Prostate gland (tissue), 2 donors: Measurements from ENCODE around the gene ZC3H7A. TPM values are rescaled to one million over a fixed set of nuclear protein-coding genes. Genes with fewer than 3 reads are reported as not detected.
"Not testable (repeated sequence)": the region's sequence is repeated elsewhere in the genome, so short reads cannot be mapped to it uniquely, and the experiment has no call there.

Source experiments
- DNase-seq: peaks from one replicate; pipeline ENCODE4 v3.0.0-alpha.2; 2019; ENCODE audit warnings: low spot score
- H3K27ac ChIP-seq, 2 donors: fragments of 200-600 bp; sonication (generic); 2 replicates each; pipeline ENCODE4 v1.5.1; 2017 to 2019
- H3K27me3 ChIP-seq: fragments of 200-600 bp; sonication (generic); replicated peaks from 2 replicates; pipeline ENCODE4 v1.5.1; 2019; ENCODE audit not compliant: insufficient read depth
- H3K36me3 ChIP-seq, 2 donors: fragments of 200-600 bp; sonication (generic); 1 replicate in 1 of 2; 2 replicates in 1 of 2; pipeline versions ENCODE4 v1.5.1 to v1.8.1; 2017 to 2019
- H3K4me1 ChIP-seq: fragments of 200-600 bp; sonication (generic); replicated peaks from 2 replicates; pipeline ENCODE4 v1.5.1; 2019
- H3K4me3 ChIP-seq, 2 donors: fragments of 200-600 bp; sonication (generic); 2 replicates each; pipeline ENCODE4 v1.5.1; 2017 to 2019
- H3K9me3 ChIP-seq: fragments of 200-600 bp; sonication (generic); 2 replicates; pipeline ENCODE4 v1.5.1; 2017
- CTCF ChIP-seq, 4 experiments: fragments of 200-600 bp in 2 of 4; fragments of 450-650 bp in 2 of 4; sonication (generic) in 2 of 4; IDR thresholded peaks; 1 replicate in 3 of 4; 2 replicates in 1 of 4; pipeline ENCODE4 v1.5.1; 2016 to 2019; ENCODE audit warnings: antibody characterized with exemption in 4 of 4, mild to moderate bottlenecking in 2 of 4, moderate library complexity in 2 of 4
- POLR2A ChIP-seq: fragments of 450-650 bp; IDR thresholded peaks from one replicate; pipeline ENCODE4 v1.6.1; 2016; ENCODE audit warnings: antibody characterized with exemption, mild to moderate bottlenecking
- POLR2AphosphoS5 ChIP-seq: sonication (generic); formaldehyde crosslinking; IDR thresholded peaks from one replicate; pipeline ENCODE4 v1.6.1; 2017; ENCODE audit warnings: antibody characterized with exemption
- WGBS: methylation state at CpG from one replicate; pipeline ENCODE4 v1.1.5; 2018; 5-methylcytosine and 5-hydroxymethylcytosine counted together
- intact Hi-C: fragments of 100-400 bp; cut with DNase I; formaldehyde crosslinking; loops from one replicate; pipeline ENCODE4 v1.14.2; 2022
- total RNA-seq, 2 donors: library from RNA; depleted of rRNA; stranded (reverse); fragments of >200 nt; gene quantifications; one replicate each; pipeline ENCODE4 v1.1.0, GENCODE V29; 2016

ZC3H7A gene
- total RNA-seq, 2 donors from 2014 or later = 48.9 to 56.4 TPM

GRCh38 chr16:11792410-11793241 lies 4.4 kb downstream of the ZC3H7A start:
- H3K9me3 ChIP-seq = no peaks in the 10 kb centered on the region
- no peak overlapping the region for H3K4me3 ChIP-seq
- no peaks in the 10 kb centered on the region for H3K36me3 ChIP-seq
- intact Hi-C loops = loop anchor here (10.0 kb wide), 1 partner anchor 128 kb away; the partner anchor contains the start of gene SNN
- 25% methylated on average over 7 of the region's 7 CpGs for WGBS
- H3K4me1 ChIP-seq = peaks cover 23% of the 10 kb centered on the region
- peak overlapping the region; percentile 69 to 70 for H3K27ac ChIP-seq
- no peaks in the 10 kb centered on the region for H3K27me3 ChIP-seq
- peak; percentile 49 for DNase-seq
- TF ChIP-seq POLR2A (no peak), CTCF (IDR thresholded peaks at IDR 0.05) (no peak), POLR2AphosphoS5 (peak; percentile 48)

- H3K36me3 ChIP-seq = no peaks in the 10 kb centered on the region
- no peaks in the 10 kb centered on the region for H3K27me3 ChIP-seq
- no peaks in the 10 kb centered on the region for H3K9me3 ChIP-seq
- intact Hi-C loops = loop anchor here (10.0 kb wide), 1 partner anchor 126 kb away; the partner anchor contains the start of gene SNN
- peaks cover 23% of the 10 kb centered on the region for H3K4me1 ChIP-seq
- DNase-seq = no peak
- no peak overlapping the region for H3K4me3 ChIP-seq
- WGBS = 74% methylated on average over 8 of the region's 8 CpGs
- TF ChIP-seq POLR2A = no peak
- no peak for TF ChIP-seq CTCF (IDR thresholded peaks at IDR 0.05)
- no peak for TF ChIP-seq POLR2AphosphoS5
- peak overlapping the region; percentile 69 to 70 for H3K27ac ChIP-seq
Measured at GRCh38 chr16:11791144-11791828, 5.8 kb downstream of the ZC3H7A start.

- H3K27me3 ChIP-seq = no peaks in the 10 kb centered on the region
Measured at GRCh38 chr16:11788914-11789313, 8.1 kb downstream of the ZC3H7A start.

GRCh38 chr16:11784980-11785599 lies 12.0 kb downstream of the ZC3H7A start:
- 92% methylated on average over 13 of the region's 13 CpGs for WGBS
- H3K4me3 ChIP-seq, H3K27me3 ChIP-seq, DNase-seq, H3K36me3 ChIP-seq, H3K27ac ChIP-seq, H3K9me3 ChIP-seq: not testable (repeated sequence)
- intact Hi-C loops = loop anchor here (5.0 kb wide), 1 partner anchor 43 kb away; the partner anchor contains the start of gene TXNDC11
- H3K4me1 ChIP-seq = peaks cover 12% of the 10 kb centered on the region

More at GRCh38 chr16:11788914-11789313, 8.1 kb downstream of the ZC3H7A start:
- intact Hi-C loops = no loop called here
- H3K27ac ChIP-seq = no peak overlapping the region
- no peak overlapping the region for H3K4me3 ChIP-seq
- WGBS = 80% methylated on average over 3 of the region's 3 CpGs
- H3K9me3 ChIP-seq = no peaks in the 10 kb centered on the region
- H3K36me3 ChIP-seq = no peaks in the 10 kb centered on the region
- no peak for DNase-seq
- TF ChIP-seq POLR2A (no peak), CTCF (IDR thresholded peaks at IDR 0.05) (no peak), POLR2AphosphoS5 (no peak)
- peaks cover 15% of the 10 kb centered on the region for H3K4me1 ChIP-seq

GRCh38 chr16:11784381-11784780 lies 12.7 kb downstream of the ZC3H7A start:
- DNase-seq, H3K36me3 ChIP-seq, H3K9me3 ChIP-seq, H3K27me3 ChIP-seq, H3K4me3 ChIP-seq: not testable (repeated sequence)
- WGBS = 94% methylated on average over 6 of the region's 6 CpGs
- intact Hi-C loops = loop anchor here (5.0 kb wide), 1 partner anchor 42 kb away; the partner anchor contains the start of gene TXNDC11
- Histone ChIP-seq H3K4me1 (peaks cover 12% of the 10 kb centered on the region), H3K27ac (peak overlapping the region; percentile 81 to 84)
